Brain microvascular endothelial cell (primary cell): ENCODE measurements around the gene EHBP1.

Experiments used
- DNase-seq: peaks from one replicate; pipeline ENCODE4 v3.0.0-alpha.2; 2020
- H3K27ac ChIP-seq: fragments of 250-450 bp; sonication (Bioruptor Pico); 2 replicates; pipeline ENCODE4 v1.5.1; 2020; ENCODE audit warnings: mild to moderate bottlenecking, moderate library complexity
- H3K27me3 ChIP-seq: fragments of 250-450 bp; sonication (Bioruptor Pico); replicated peaks from 2 replicates; pipeline ENCODE4 v1.5.1; 2020; ENCODE audit warnings: mild to moderate bottlenecking
- H3K36me3 ChIP-seq: fragments of 250-450 bp; sonication (Bioruptor Pico); replicated peaks from 2 replicates; pipeline ENCODE4 v1.5.1; 2020; ENCODE audit warnings: mild to moderate bottlenecking
- H3K4me3 ChIP-seq: 2 replicates; pipeline ENCODE4 v1.5.1; 2011; ENCODE audit warnings: low read depth, mild to moderate bottlenecking, control low read depth, low read length, moderate library complexity
- CTCF ChIP-seq: IDR thresholded peaks from 2 replicates; pipeline ENCODE4 v1.5.1; 2011; ENCODE audit warnings: low read depth, mild to moderate bottlenecking, moderate library complexity, low read length, control low read depth, inconsistent platforms; ENCODE audit errors: missing control alignments
- in situ Hi-C: cut with HindIII; loops from 2 replicates; pipeline ENCODE4 v1.10.0; 2017; ENCODE audit warnings: low sequenced_read_pairs, low pct_ligation_motif_present

EHBP1 gene

GRCh38 chr2:62856228-62857040 is 150.9 kb downstream of the EHBP1 start:
- Histone ChIP-seq H3K4me3 (no peak overlapping the region), H3K27ac (no peak overlapping the region), H3K36me3 (peaks cover 7% of the 10 kb centered on the region), H3K27me3 (no peaks in the 10 kb centered on the region)
- DNase-seq: no peak
- TF ChIP-seq CTCF: no peak
- in situ Hi-C loops: no loop called here

GRCh38 chr2:62857139-62857931 is 151.8 kb downstream of the EHBP1 start:
- Histone ChIP-seq H3K27me3 (no peaks in the 10 kb centered on the region), H3K4me3 (no peak overlapping the region), H3K36me3 (peaks cover 7% of the 10 kb centered on the region), H3K27ac (no peak overlapping the region)
- DNase-seq: no peak
- in situ Hi-C loops: no loop called here
- no peak for TF ChIP-seq CTCF

GRCh38 chr2:62858231-62858832 is 152.8 kb downstream of the EHBP1 start:
- no peak overlapping the region for H3K27ac ChIP-seq
- peaks cover 7% of the 10 kb centered on the region for H3K36me3 ChIP-seq
- no peaks in the 10 kb centered on the region for H3K27me3 ChIP-seq
- in situ Hi-C loops: no loop called here
- no peak overlapping the region for H3K4me3 ChIP-seq
- TF ChIP-seq CTCF: no peak
- DNase-seq: no peak

GRCh38 chr2:62868947-62869346 is 163.4 kb downstream of the EHBP1 start:
- in situ Hi-C loops: no loop called here
- no peak for DNase-seq
- no peak for TF ChIP-seq CTCF
- Histone ChIP-seq H3K27ac (no peak overlapping the region), H3K4me3 (no peak overlapping the region), H3K27me3 (no peaks in the 10 kb centered on the region), H3K36me3 (no peaks in the 10 kb centered on the region)

- Histone ChIP-seq H3K27me3 (no peaks in the 10 kb centered on the region), H3K27ac (no peak overlapping the region), H3K4me3 (no peak overlapping the region), H3K36me3 (no peaks in the 10 kb centered on the region)
- in situ Hi-C loops: no loop called here
- TF ChIP-seq CTCF: no peak
- DNase-seq: no peak
These were observed 165.5 kb downstream of the EHBP1 start for GRCh38 chr2:62870966-62871365.
